OCI-LY7 (cell line): Measurements from ENCODE around the gene RAMP1. TPM values are rescaled to one million over a fixed set of nuclear protein-coding genes. Genes with fewer than 3 reads are reported as not detected.

Experiments used
- BruUV-seq: library from RNA; stranded (reverse); fragments of 400-500 nt; replicated peaks from 2 replicates; lab custom pipeline; 2021; lab: Mats Ljungman, UMichigan
- CTCF ChIA-PET: fragments of 300-600 bp; sonication (Branson Sonifier 250); formaldehyde crosslinking; loops from one replicate; lab custom pipeline; 2022; ENCODE audit warnings: antibody characterized with exemption; ENCODE audit not compliant: unreplicated experiment; lab: Charles Lee
- POLR2A ChIA-PET: fragments of 300-600 bp; sonication (Branson Sonifier 250); formaldehyde crosslinking; loops from one replicate; lab custom pipeline; 2022; ENCODE audit warnings: antibody characterized with exemption; lab: Charles Lee
- DNase-seq: peaks from one replicate; pipeline ENCODE4 v3.0.0-alpha.2; 2015; ENCODE audit warnings: low spot score
- H2AFZ ChIP-seq: fragments of 200-600 bp; sonication (generic), shearing (Covaris generic); 2 replicates; pipeline ENCODE4 v1.6.1; 2014; ENCODE audit warnings: mild to moderate bottlenecking, antibody characterized with exemption, low read length, moderate library complexity
- H3K27ac ChIP-seq: fragments of 200-600 bp; sonication (generic); 2 replicates; pipeline ENCODE4 v1.5.1; 2014; ENCODE audit warnings: mixed run types, low read depth, mild to moderate bottlenecking, moderate library complexity, low read length, inconsistent platforms; ENCODE audit not compliant: poor library complexity, severe bottlenecking
- H3K36me3 ChIP-seq: fragments of 200-600 bp; sonication (generic); 2 replicates; pipeline ENCODE4 v1.6.1; 2014; ENCODE audit warnings: mild to moderate bottlenecking, antibody characterized with exemption, low read length, moderate library complexity, mixed read lengths; ENCODE audit not compliant: insufficient read depth
- H3K4me1 ChIP-seq: fragments of 200-600 bp; sonication (generic); 2 replicates; pipeline ENCODE4 v1.5.1; 2014; ENCODE audit warnings: mild to moderate bottlenecking, low read length; ENCODE audit not compliant: insufficient read depth, poor library complexity, severe bottlenecking
- H3K4me2 ChIP-seq: fragments of 200-600 bp; sonication (generic); 2 replicates; pipeline ENCODE4 v1.6.1; 2014; ENCODE audit warnings: mild to moderate bottlenecking, low read length
- H3K4me3 ChIP-seq: fragments of 200-600 bp; sonication (generic); 2 replicates; pipeline ENCODE4 v1.5.1; 2014; ENCODE audit warnings: mild to moderate bottlenecking, low read depth, low read length; ENCODE audit not compliant: poor library complexity, severe bottlenecking
- H3K79me2 ChIP-seq: fragments of 200-600 bp; sonication (generic); 2 replicates; pipeline ENCODE4 v1.6.1; 2016; ENCODE audit warnings: low read depth, mild to moderate bottlenecking, low read length, moderate library complexity, mixed read lengths; ENCODE audit not compliant: insufficient read depth
- H3K9me2 ChIP-seq: fragments of 200-600 bp; sonication (generic); 2 replicates; pipeline ENCODE4 v1.6.1; 2016; ENCODE audit warnings: mild to moderate bottlenecking, low read length, mixed read lengths; ENCODE audit not compliant: insufficient read depth
- H3K9me3 ChIP-seq: fragments of 200-600 bp; sonication (generic); 2 replicates; pipeline ENCODE4 v1.6.1; 2014; ENCODE audit warnings: mild to moderate bottlenecking, mixed run types, low read length, mixed read lengths
- H4K20me1 ChIP-seq: fragments of 200-600 bp; sonication (generic); 2 replicates; pipeline ENCODE4 v1.6.1; 2014; ENCODE audit warnings: mild to moderate bottlenecking, antibody characterized with exemption, low read length, moderate library complexity, mixed read lengths; ENCODE audit not compliant: insufficient read depth
- CTCF ChIP-seq: fragments of 200-600 bp; sonication (generic); conservative IDR thresholded peaks from 2 replicates; pipeline ENCODE4 v1.5.1; 2014; ENCODE audit warnings: mild to moderate bottlenecking, antibody characterized with exemption, low read length, moderate library complexity, mixed read lengths
- EZH2phosphoT487 ChIP-seq: fragments of 200-600 bp; sonication (generic); IDR thresholded peaks from 2 replicates; pipeline ENCODE4 v1.6.1; 2018; ENCODE audit warnings: low read depth, borderline replicate concordance, mild to moderate bottlenecking, mixed run types, antibody characterized with exemption, low read length, moderate library complexity, mixed read lengths
- intact Hi-C: fragments of 100-400 bp; cut with micrococcal nuclease; formaldehyde crosslinking; loops from one replicate; pipeline ENCODE4 v1.10.0; 2022; ENCODE audit not compliant: unreplicated experiment
- total RNA-seq, 2 experiments: library from RNA; depleted of rRNA in 1 of 2; stranded (reverse); fragments of >200 nt in 1 of 2; shearing (Covaris generic) in 1 of 2; gene quantifications; 2 replicates each; pipeline ENCODE4 v1.2.3, GENCODE V29; 2014 to 2022

Gene RAMP1
- total RNA-seq, 2 experiments from 2014 or later: not detected

- Histone ChIP-seq H3K4me2 (no peak overlapping the region), H3K4me3 (no peak overlapping the region)
- POLR2A ChIA-PET: interaction anchor here (0.7 to 1.3 kb wide), 2 partner anchors 27 to 60 kb away, joined by 3 to 5 read pairs; no protein-coding TSS in a partner anchor
Observed at GRCh38 chr2:237935740-237936452, 76.5 kb downstream of the RAMP1 start.

GRCh38 chr2:237939251-237939650 is 79.8 kb downstream of the RAMP1 start:
- H3K4me1 ChIP-seq: no peaks in the 10 kb centered on the region

More at GRCh38 chr2:237935740-237936452, 76.5 kb downstream of the RAMP1 start:
- TF ChIP-seq EZH2phosphoT487 (no peak), CTCF (no peak)
- intact Hi-C loops: no loop called here
- no TSS peak for BruUV-seq
- H4K20me1 ChIP-seq: no peaks in the 10 kb centered on the region
- H3K36me3 ChIP-seq: no peaks in the 10 kb centered on the region
- no peaks in the 10 kb centered on the region for H3K79me2 ChIP-seq
- no peak for DNase-seq
- no peaks in the 10 kb centered on the region for H3K9me3 ChIP-seq
- CTCF ChIA-PET: no interaction called here
- no peaks in the 10 kb centered on the region for H3K9me2 ChIP-seq
- H3K27ac ChIP-seq: no peak overlapping the region
- no peaks in the 10 kb centered on the region for H3K4me1 ChIP-seq
- H2AFZ ChIP-seq: no peak overlapping the region

More at GRCh38 chr2:237939251-237939650, 79.8 kb downstream of the RAMP1 start:
- H3K4me3 ChIP-seq: no peak overlapping the region
- no peak overlapping the region for H2AFZ ChIP-seq
- H3K9me2 ChIP-seq: no peaks in the 10 kb centered on the region
- POLR2A ChIA-PET: interaction anchor here (0.7 kb wide), 1 partner anchor 754 kb away, joined by 4 read pairs; no protein-coding TSS in a partner anchor
- H3K36me3 ChIP-seq: no peaks in the 10 kb centered on the region
- H3K9me3 ChIP-seq: peaks cover 4% of the 10 kb centered on the region; the same call in 1 of the 2 replicates
- no peak for TF ChIP-seq EZH2phosphoT487
- no peak for TF ChIP-seq CTCF
- H3K79me2 ChIP-seq: no peaks in the 10 kb centered on the region
- BruUV-seq: no TSS peak
- H3K27ac ChIP-seq: no peak overlapping the region
- no peaks in the 10 kb centered on the region for H4K20me1 ChIP-seq
- CTCF ChIA-PET: no interaction called here
- no peak overlapping the region for H3K4me2 ChIP-seq
- intact Hi-C loops: no loop called here
- no peak for DNase-seq
